Thymus (tissue), 11 donors: ENCODE measurements around the gene CD226. TPM values are rescaled to one million over a fixed set of nuclear protein-coding genes. Genes with fewer than 3 reads are reported as not detected.

ENCODE experiments used
- DNase-seq, 9 donors: peaks; one replicate each; pipeline ENCODE4 v3.0.0-alpha.2; 2013; ENCODE audit warnings: low spot score in 9 of 9, low read depth in 6 of 9, missing footprints in 1 of 9
- H3K27ac ChIP-seq, 2 donors: one replicate each; pipeline ENCODE4 v1.5.1; 2013; ENCODE audit warnings: control low read depth in 1 of 2, low read depth in 1 of 2, low read length in 1 of 2, mild to moderate bottlenecking in 1 of 2, moderate library complexity in 1 of 2
- H3K27me3 ChIP-seq, 2 donors: one replicate each; pipeline ENCODE4 v1.5.1; 2013; ENCODE audit warnings: low read length in 1 of 2; ENCODE audit not compliant: control insufficient read depth in 2 of 2, insufficient read depth in 1 of 2
- H3K36me3 ChIP-seq, 2 donors: one replicate each; pipeline ENCODE4 v1.5.1; 2013; ENCODE audit warnings: low read length in 1 of 2, mild to moderate bottlenecking in 1 of 2, moderate library complexity in 1 of 2; ENCODE audit not compliant: control insufficient read depth in 2 of 2, insufficient read depth in 2 of 2
- H3K4me1 ChIP-seq, 2 donors: one replicate each; pipeline ENCODE4 v1.5.1; 2013; ENCODE audit warnings: low read length in 2 of 2; ENCODE audit not compliant: control insufficient read depth in 2 of 2, insufficient read depth in 2 of 2
- H3K4me3 ChIP-seq, 2 donors: one replicate each; pipeline ENCODE4 v1.5.1; 2013; ENCODE audit warnings: low read length in 2 of 2, control low read depth in 1 of 2, mild to moderate bottlenecking in 1 of 2
- H3K9me3 ChIP-seq, 2 donors: one replicate each; pipeline ENCODE4 v1.5.1; 2013; ENCODE audit warnings: low read length in 1 of 2, mild to moderate bottlenecking in 1 of 2; ENCODE audit not compliant: control insufficient read depth in 2 of 2, insufficient read depth in 1 of 2
- WGBS: extraction: QIAGEN DNeasy Blood & Tissue Kit; methylation state at CpG from one replicate; pipeline ENCODE4 v1.1.7; 2013; 5-methylcytosine and 5-hydroxymethylcytosine counted together
- polyA plus RNA-seq: library from polyadenylated mRNA; stranded (reverse); fragments of 200-250 nt; gene quantifications from one replicate; pipeline ENCODE4 v1.2.3, GENCODE V29; 2013
- total RNA-seq: library from RNA; stranded (reverse); fragments of 120-200 nt; gene quantifications from one replicate; pipeline ENCODE4 v1.2.4, GENCODE V29; 2013
- donor health status: healthy.

The CD226 gene
- total and polyA plus RNA-seq, 2 donors = 4.1 to 16.7 TPM

DNA sequence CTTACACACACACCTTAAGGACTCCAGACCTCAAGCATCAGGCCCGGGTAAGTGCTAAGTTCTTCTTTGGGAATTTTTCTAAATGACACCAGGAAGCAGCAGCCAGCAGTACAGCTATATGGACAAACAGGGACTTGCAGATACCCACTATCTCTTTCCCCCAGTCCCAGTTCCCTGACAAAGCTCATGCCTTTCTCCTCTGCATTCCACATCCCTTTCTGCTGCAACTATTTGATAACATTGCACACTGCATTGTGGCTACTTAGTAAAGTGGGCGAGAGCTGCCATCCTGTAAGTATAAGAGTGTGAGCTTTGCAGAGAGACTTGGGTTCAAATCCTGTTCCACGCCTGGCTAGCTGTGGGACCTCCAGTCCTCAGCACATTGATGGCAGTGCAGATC, 14.0 kb upstream of the CD226 start:
- H3K4me1 ChIP-seq = peaks cover 0 to 25% of the 10 kb centered on the region in 2 donors
- no peaks in the 10 kb centered on the region for H3K36me3 ChIP-seq
- WGBS = 99% methylated on average over 3 of the region's 3 CpGs
- no peak overlapping the region for H3K4me3 ChIP-seq
- DNase-seq = no peak
- no peak overlapping the region for H3K27ac ChIP-seq
- H3K9me3 ChIP-seq = no peaks in the 10 kb centered on the region
- no peaks in the 10 kb centered on the region for H3K27me3 ChIP-seq

DNA sequence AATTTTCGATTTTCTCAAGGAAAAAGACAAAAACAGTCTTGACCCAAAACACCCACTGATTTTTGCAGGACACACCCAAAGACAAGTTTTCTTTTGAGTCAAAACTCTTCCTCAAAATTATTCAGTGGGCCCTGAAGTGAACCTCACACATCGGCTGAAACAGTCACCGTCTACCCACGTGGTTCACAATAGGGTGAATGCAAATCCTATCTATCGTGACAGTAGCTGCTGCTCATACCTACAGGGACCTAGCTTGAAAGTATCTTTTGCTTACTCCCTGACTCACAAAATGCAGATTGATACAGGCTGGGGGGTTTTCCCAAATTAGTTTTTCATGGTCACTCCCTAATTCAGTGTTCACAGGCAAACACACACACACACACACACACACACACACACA, 10.7 kb upstream of the CD226 start:
- Histone ChIP-seq H3K9me3 (no peaks in the 10 kb centered on the region), H3K27ac (peak overlapping the region in 1 of 2 donors; percentile 87), H3K4me3 (no peak overlapping the region), H3K27me3 (no peaks in the 10 kb centered on the region), H3K4me1 (peaks cover 0 to 40% of the 10 kb centered on the region in 2 donors), H3K36me3 (no peaks in the 10 kb centered on the region)
- DNase-seq = no peak
- 95% methylated on average over 5 of the region's 5 CpGs for WGBS

DNA sequence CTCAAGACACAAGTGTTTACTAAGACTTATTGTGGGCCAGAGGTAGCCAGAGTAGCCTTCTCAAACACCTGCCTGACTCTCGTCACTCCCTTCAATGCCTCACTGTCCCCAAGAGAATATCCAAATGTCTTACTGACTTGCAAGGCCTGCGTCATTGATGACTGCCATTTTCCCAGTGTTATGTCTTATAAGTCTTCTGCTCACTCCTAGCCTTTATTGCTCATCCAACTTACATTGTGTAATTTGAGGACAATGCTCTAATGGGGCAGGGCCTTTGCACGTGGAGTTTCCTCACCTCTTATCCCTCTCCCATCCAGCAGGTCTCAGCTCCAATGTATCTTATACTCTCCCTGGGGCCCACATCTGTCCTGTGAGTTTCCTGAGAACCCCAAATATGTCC, 10.1 kb upstream of the CD226 start:
- peak overlapping the region; percentile 80 to 87 for H3K27ac ChIP-seq

DNA sequence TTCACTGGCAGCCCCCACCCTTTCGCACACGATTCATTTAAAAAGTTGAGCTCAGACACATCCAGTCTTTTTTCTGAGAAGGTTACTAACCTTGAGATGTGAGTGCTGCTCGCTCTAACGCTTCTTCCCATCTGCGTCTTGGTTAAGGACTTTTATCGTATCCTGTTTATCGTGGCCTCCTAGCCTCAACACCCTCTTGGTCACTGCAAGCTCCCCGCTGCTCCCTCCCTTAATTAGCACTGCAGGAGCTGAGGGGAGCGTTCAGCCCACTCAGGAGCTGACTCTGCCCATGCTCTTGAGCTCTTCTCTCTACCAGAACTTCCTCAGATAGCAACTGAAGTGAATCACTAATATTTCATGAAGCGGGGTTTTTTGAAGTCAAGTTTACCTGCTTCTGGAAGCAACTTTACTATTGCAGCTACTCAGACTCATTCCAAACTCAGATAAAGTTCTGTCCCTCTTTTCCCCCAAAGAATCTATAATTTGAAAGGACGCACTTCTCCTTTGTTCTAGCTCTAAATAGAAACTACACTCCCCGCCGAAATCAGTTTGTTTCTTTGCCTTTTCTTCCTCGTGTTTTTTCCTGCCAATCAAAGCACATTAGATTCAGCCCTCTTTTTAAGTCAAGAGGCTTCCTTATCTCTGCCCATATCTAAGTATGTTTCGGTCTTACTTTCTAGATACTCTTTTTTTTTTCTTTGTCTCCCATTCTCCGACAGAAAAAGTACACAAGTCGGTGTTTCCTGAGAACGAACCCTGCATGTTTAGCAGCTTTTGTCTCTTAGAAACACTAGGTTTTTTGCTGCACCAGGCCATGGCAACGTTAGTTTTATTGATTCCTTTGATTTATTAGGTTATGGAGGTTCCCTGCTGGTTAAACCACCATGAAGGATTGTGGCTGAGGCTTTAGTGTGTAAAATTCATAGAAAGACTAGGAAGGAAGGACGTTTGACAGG, 9.3 kb upstream of the CD226 start:
- peak in 2 of 9 donors; percentile 58 to 67 for DNase-seq
- Histone ChIP-seq H3K4me3 (peak overlapping the region; percentile 18 to 47), H3K27ac (peak overlapping the region; percentile 80 to 87), H3K36me3 (no peaks in the 10 kb centered on the region), H3K27me3 (no peaks in the 10 kb centered on the region), H3K4me1 (peaks cover 0 to 40% of the 10 kb centered on the region in 2 donors), H3K9me3 (no peaks in the 10 kb centered on the region)
- 56% methylated on average over 20 of the region's 20 CpGs for WGBS

More for the DNA sequence above, 10.1 kb upstream of the CD226 start:
- 95% methylated on average over 3 of the region's 3 CpGs for WGBS
- no peaks in the 10 kb centered on the region for H3K9me3 ChIP-seq
- H3K27me3 ChIP-seq = no peaks in the 10 kb centered on the region
- peaks cover 0 to 40% of the 10 kb centered on the region in 2 donors for H3K4me1 ChIP-seq
- no peak overlapping the region for H3K4me3 ChIP-seq
- no peak for DNase-seq
- no peaks in the 10 kb centered on the region for H3K36me3 ChIP-seq

DNA sequence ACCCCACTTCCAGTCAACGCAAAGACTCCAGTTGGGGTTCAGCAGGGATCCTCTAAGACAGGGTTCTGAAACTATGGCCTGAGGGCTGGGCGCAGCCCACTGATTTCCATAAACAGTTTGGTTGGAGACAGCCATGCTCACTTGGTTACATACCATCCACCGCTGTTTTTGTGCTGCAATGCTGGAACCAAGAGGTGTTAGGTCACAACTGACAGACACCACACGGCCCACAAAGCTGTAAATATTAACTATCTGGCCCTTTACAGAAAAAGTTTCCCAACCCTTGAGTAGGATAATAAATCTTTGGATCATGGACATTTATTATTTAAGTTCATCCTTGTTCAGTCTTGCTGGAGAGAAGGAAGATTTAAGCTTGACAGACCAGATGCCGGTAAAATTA, 8.4 kb upstream of the CD226 start:
- no peak for DNase-seq
- 91% methylated on average over 5 of the region's 5 CpGs for WGBS
- H3K4me1 ChIP-seq = peaks cover 0 to 40% of the 10 kb centered on the region in 2 donors
- peak overlapping the region; percentile 77 to 87 for H3K27ac ChIP-seq
- peak overlapping the region; percentile 18 to 47 for H3K4me3 ChIP-seq
- no peaks in the 10 kb centered on the region for H3K9me3 ChIP-seq
- no peaks in the 10 kb centered on the region for H3K27me3 ChIP-seq
- H3K36me3 ChIP-seq = no peaks in the 10 kb centered on the region

DNA sequence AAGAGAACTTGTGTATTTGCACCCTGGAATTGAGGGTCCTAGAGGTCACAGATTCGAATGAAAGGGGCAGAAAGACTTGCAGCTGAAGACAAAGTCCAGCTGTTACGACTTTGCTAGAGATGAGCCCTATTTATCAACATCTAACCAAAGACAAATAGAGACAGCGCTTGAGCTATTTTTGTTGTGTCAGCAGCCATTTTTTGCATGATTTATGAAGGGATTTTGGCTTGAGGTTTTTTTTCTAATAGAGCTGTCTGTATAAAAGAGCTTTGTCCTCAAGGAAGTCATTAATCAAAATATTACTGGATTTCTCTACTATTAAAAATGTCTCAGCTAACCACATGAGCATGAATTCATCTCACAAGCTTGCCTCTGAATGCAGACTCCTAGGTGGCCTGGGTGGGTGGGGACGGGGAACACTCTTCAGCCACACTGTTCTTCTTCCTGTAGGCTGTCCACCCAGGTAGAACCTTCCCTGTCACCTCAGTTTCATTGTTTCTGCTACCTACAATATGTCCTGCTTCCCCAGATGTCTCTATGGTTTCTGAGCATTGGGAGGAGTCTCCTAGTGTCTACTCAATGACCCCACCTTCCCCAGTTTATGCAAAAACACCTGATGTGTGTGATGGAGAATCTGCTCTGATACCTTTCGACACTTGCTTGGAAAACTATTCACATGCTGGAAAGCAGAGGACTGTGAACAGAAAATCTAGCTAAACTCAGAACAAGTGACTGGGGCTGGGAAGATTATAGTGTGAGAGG, 7.2 kb upstream of the CD226 start:
- no peaks in the 10 kb centered on the region for H3K27me3 ChIP-seq
- H3K4me3 ChIP-seq = peak overlapping the region in 1 of 2 donors; percentile 15
- DNase-seq = no peak
- peak overlapping the region in 1 of 2 donors; percentile 31 for H3K27ac ChIP-seq
- no peaks in the 10 kb centered on the region for H3K36me3 ChIP-seq
- 89% methylated on average over 5 of the region's 5 CpGs for WGBS
- H3K4me1 ChIP-seq = peaks cover 0 to 45% of the 10 kb centered on the region in 2 donors
- H3K9me3 ChIP-seq = no peaks in the 10 kb centered on the region

DNA sequence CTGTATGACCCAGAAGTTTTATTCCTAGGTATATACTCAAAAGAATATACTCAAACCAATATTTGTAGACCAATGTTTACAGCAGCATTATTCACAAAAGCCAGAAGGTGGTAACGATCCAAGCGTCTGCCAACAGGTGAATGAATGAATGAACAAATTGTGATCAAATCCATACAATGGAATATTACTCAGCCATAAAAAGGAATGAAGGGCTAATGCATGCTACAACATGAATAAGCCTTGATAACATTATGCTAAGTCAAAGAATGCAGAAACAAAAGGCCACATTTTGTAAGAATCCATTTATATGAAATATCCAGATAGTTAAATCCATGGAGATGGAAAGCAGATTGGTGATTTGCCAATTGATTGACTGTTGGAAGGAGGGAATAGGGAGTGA, 5.5 kb upstream of the CD226 start:
- WGBS = over 99% methylated on average over 2 of the region's 2 CpGs
- Histone ChIP-seq H3K9me3 (no peaks in the 10 kb centered on the region), H3K27me3 (no peaks in the 10 kb centered on the region), H3K36me3 (no peaks in the 10 kb centered on the region), H3K4me1 (peaks cover 0 to 43% of the 10 kb centered on the region in 2 donors), H3K27ac (no peak overlapping the region), H3K4me3 (no peak overlapping the region)
- DNase-seq = no peak

DNA sequence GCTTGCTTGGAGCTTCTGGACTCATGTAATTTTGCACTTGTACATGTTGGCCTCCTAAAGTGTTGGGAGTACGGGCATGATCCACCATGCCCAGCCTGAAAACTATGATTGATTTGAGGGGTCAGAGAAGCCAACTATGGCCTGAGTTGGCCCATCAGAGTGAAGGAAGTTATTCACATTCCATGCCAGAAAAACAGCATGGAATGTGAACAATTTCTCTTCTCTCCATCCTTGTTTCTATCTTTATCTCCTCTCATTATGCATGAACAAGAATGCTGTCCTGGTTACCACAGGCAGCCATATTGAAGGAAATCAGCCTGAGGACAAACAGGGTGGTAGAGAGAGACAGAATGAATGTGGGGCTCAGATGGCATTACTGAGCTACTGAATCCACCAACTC, 3.5 kb upstream of the CD226 start:
- Histone ChIP-seq H3K9me3 (no peaks in the 10 kb centered on the region), H3K36me3 (no peaks in the 10 kb centered on the region), H3K27ac (no peak overlapping the region), H3K4me3 (no peak overlapping the region), H3K4me1 (peaks cover 5 to 41% of the 10 kb centered on the region in 2 donors), H3K27me3 (no peaks in the 10 kb centered on the region)
- DNase-seq = no peak
- 86% methylated on average over 1 of the region's 1 CpG for WGBS

DNA sequence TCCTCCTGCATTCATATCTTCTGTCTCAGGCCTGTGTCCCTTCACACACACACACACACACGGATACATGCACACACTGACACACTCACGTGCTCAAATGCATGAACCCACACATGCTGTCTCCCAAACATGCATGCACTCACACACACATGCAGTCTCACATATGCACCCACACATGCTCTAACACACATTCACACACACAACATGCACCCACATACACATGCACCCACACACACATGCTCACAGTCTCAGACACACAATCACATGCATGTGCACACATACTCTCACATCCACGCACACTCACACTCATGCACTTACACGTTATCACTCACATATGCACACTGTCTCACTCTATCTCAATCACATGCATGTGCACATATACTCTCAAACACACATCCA, 1.9 kb upstream of the CD226 start:
- Histone ChIP-seq H3K36me3 (no peaks in the 10 kb centered on the region), H3K4me1 (peaks cover 5 to 40% of the 10 kb centered on the region in 2 donors), H3K4me3 (no peak overlapping the region), H3K27me3 (no peaks in the 10 kb centered on the region), H3K9me3 (no peaks in the 10 kb centered on the region), H3K27ac (no peak overlapping the region)
- DNase-seq = no peak
- WGBS = 96% methylated on average over 4 of the region's 4 CpGs
